NCI-H128 (cell line): Measurements from ENCODE around the gene FABP6.
"Not testable (repeated sequence)": the region's sequence is repeated elsewhere in the genome, so short reads cannot be mapped to it uniquely, and the experiment has no call there.

Experiments
- DNase-seq: peaks from one replicate; lab custom pipeline; 2025; ENCODE audit not compliant: unreplicated experiment; lab: John Stamatoyannopoulos, UW

FABP6 gene

DNA sequence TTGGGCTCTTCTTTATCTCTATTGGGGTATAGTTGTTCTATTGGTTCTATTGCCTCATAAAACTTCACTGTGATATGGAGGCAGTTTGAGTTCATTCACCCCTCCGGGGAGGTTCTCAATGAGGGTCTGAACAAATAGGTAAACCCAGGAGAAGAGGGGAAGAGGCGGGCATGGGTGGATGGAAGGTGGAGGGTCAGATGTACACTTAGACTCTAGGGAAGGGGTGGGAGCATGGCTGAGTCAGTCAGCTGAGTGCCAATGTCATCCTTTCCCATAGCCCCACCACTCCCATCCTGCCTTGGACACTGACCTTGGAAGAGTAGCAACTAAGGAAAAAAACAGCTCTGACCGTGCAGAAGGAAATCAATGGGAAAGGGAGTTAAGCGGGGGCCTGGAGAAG, 9.9 kb upstream of the FABP6 start:
- no peak for DNase-seq

DNA sequence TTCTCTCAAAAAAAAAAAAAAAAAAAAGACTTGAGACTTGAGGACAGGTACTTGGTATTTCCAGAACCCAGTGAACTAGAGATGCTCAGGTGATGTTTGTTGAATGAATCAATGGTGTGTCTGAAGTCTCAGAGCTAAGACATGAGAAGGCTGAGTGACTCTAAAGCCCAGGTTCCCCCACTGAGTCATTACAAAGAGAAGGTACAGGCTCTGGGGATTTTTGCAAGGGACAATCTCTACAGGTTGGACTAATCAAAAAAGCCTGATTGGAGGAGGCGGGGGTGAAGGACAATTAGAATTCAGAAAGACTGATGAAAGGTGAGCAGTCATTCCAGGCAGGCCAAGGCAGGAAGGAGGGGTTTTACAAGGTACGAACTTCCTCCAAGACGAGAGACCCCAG, 8.2 kb upstream of the FABP6 start:
- no peak for DNase-seq

- DNase-seq = no peak
Measured at GRCh38 chr5:160227012-160227411, 2.3 kb upstream of the FABP6 start.

DNA sequence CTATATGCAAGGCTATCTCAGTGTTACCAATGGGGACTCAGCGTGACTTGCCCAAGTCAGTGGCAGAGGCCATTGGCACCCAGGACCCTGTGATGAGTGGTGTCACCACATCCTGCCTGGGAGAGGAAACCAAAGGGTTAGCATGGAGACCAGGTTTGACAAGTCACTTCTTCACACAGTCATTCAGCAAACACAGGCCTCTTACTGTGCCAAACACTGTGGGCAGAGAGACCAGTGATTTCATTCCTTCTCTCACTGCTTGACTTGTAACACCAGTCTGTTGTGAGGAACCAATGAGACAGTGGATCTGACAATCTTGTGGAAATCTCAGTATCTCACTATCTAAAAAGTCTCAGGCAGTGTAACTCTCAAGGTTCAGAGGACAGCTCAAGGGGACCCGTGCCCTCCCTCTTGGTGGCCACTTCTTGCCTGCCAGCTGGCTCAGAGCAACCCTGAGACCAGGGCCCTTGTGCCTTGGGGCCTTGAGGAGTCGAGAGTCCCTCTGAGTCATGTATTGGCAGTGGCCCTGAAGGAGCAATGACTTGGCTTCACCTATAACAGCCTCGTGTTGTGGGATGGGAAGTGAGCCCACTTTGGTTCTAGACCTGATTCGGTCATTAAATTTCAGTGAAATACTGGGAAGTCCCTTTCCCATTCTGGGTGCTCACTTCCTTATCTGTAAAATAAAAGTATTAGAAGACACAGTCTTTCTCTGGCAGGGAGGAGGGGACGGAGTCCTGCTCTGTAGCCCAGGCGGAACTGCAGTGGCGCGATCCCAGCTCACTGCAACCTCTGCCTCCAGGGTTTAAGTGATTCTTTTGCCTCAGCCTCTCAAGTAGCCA, 1.6 kb downstream of the FABP6 start:
- DNase-seq = no peak

GRCh38 chr5:160231783-160232342, 2.6 kb downstream of the FABP6 start:
- no peak for DNase-seq

DNA sequence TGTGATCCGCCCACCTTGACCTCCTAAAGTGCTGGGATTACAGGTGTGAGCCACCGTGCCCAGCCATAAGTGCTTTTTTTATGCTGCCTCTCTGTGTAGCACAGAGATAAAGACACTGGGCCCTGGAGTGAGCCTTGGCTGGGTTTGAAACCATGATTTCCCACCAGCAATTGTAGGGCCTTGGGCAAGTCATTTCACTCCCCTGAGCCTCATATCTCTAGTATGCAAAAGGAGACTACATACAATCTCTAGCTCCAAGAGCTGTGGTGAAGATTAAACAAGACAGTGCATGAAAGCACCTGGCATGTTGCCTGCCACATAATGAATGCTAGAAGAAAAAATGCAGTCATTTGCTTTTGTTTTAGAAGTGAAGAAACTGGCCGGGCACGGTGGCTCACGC, 3.9 kb downstream of the FABP6 start:
- DNase-seq = no peak

DNA sequence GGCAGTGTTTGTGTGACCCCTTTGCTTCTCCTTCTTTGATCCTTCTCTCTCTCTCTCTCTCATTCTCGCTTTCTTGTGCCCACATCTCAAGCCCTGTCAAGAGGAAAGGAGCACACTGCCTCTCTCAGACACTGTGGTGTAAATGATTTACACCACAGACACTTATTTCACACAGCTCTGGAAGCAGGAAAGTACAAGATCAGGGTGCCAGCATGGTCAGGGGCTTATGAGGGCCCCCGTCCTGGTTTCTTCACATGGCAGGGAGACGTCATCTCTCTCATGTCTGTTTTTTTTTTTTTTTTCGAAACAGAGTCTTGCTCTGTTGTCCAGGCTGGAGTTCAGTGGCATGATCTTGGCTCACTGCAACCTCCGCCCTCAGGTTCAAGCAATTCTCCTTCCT, 6.4 kb downstream of the FABP6 start:
- no peak for DNase-seq

DNA sequence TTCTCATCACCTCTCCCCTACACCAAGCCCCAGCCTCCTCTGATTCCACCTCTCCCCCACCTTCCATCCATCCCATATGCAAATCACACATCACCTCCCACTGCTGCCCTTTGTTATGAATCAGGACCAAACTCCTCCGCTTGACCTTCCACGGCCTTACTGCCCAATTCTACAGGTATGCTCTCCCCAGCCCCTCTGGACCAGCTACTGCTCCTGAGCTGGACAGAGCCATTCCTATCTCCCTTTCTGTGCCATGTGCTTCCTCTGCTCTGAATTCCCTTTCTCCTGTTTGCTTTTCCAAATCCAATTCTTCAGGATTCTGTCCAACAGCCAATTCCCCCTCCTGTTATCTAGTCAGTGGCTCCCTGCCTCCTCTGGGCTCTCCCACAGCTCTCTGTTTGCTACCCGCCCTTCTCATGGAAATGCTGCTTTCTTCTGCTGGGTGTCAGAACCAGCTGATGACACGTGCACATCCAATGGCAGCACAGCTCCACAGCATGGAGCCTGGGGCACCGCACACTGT, 8.3 kb downstream of the FABP6 start:
- no peak for DNase-seq

GRCh38 chr5:160240350-160240749, 11.0 kb downstream of the FABP6 start:
- no peak for DNase-seq

GRCh38 chr5:160242145-160242544, 12.8 kb downstream of the FABP6 start:
- no peak for DNase-seq

GRCh38 chr5:160245506-160246086, 16.3 kb downstream of the FABP6 start:
- no peak for DNase-seq

GRCh38 chr5:160249570-160249969, 20.3 kb downstream of the FABP6 start:
- not testable (repeated sequence) for DNase-seq

- no peak for DNase-seq
Measured at GRCh38 chr5:160250226-160250625, 20.9 kb downstream of the FABP6 start.

DNA sequence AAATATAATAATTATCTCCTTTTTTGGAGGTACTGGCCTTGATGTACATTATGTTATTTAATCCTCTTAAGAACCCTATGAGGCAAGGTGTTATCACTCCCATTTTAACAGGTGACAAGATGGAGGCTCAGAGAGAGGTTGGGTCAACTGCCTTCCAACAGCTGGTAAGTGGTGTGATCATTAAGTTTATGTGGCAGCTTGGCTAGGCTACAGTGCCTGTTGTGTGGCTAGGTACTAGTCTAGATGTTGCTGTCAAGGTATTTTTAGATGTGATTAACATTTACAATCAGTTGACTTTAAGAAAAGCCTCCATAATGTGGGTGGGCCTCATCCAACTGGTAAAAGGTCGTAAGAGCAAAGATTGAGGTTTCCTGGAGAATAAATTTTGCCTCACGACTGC, 21.5 kb downstream of the FABP6 start:
- no peak for DNase-seq

DNA sequence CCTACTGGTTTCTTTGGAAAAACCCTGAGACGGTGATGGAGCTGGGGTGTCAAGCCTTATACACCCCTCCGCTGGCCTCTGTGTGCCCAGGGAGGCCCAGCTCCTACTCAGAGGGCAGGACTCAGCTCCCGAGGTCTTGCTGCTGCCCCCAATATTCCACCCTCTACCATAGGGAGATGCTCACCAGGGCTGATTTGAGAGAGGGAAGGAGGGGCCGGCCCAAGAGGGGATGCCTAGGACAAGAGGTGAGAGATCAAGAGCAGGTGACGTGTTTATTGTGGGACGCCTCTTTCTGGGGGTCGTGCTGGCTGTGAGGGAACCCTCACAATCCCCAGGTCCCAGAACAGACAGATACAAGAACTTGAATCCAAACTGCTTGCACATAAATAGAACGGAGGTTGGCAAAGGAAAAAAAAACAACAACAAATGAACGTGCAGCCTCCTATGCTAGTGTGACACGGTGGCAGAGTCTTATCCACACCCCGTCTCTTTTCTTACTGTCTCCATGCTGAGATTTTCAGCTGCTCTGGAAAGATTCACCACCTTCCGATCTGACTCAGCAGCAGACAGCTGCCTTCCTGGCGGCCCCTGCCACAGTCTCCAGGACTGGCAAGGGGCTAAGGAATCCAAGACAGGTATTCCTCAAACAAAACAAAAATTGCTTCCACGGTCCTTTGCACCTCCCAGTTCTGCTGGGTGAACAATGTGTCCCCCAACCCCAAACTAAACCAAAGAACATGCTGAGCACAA, 22.3 kb downstream of the FABP6 start:
- no peak for DNase-seq

- no peak for DNase-seq
Measured at GRCh38 chr5:160252916-160253315, 23.6 kb downstream of the FABP6 start.

GRCh38 chr5:160253441-160253840, 24.1 kb downstream of the FABP6 start:
- DNase-seq = no peak

GRCh38 chr5:160254706-160255105, 25.4 kb downstream of the FABP6 start:
- no peak for DNase-seq

DNA sequence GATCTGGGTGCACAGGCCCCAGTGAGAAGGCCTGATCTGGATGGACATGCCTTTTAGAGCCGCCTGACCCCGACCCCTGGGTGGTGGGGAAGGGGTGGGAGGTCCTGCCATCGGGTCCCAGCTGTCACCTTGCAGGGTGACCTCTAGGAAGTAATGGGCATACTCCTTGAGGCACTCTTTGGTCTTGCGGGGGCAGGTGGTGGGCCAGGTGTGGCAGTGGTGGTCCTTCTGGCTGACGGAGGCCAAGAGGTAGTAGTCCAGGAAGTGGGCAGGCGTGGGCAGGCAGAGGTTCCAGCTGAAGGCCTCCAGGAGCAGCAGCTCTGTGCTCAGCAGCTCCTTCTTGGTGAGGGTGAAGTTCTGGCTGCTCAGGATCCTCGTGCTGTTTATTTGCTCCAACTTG, 30.0 kb downstream of the FABP6 start:
- DNase-seq = no peak

- no peak for DNase-seq
Measured at GRCh38 chr5:160260006-160260775, 30.9 kb downstream of the FABP6 start.
